ENCODE data around the gene PPA1.
A peak's percentile ranks its signal among the peaks of the same experiment; 100 is the strongest.
"Not testable (repeated sequence)": the region's sequence is repeated elsewhere in the genome, so short reads cannot be mapped to it uniquely, and the experiment has no call there.

The PPA1 gene

DNA sequence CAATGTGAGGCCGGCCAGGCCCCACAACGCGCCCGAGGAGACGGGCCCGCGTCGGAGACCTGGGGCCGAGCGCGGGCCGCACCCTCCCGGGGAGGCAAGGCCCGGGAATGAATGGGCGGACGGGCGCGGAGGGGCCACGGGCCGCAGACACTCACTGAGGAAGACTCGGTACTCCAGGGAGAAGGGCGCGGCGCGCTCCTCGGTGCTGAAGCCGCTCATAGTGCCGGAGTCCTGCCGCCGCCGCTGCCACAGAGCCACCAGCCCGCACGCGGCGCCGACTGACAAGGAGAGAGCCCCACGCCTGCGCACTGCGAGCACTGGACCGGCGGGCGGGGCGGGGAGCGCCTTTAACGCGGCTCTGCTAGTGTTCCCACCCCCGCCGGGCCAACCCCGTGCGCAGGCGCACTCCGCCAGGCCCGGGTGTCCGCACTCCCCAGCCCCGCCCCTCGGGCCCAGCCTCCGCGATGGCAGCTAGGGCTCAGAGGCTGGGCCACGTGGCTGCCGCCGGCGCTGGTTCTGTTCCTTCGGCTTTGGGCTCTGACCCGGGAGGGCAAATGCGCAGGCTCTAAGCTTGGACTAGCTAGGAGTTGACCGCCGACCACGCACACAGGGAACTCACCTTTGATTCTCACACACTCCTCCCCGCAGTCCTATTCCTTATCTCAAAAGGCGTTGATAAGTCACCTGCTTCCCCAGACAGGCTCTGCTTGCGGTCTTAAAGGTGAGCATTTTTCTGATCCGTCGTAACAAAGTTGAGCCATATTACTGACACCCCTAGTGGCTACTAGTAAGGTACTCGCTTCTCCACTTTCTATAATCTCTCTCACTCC lies at the start of gene PPA1:
TSS of gene PPA1 (minus strand) at position 321 of the 830 bp plus-strand sequence. CDS start at position 219, 102 bp downstream.
- peak; percentile 97 for DNase-seq (ENCODE audit: low spot score)

DNA sequence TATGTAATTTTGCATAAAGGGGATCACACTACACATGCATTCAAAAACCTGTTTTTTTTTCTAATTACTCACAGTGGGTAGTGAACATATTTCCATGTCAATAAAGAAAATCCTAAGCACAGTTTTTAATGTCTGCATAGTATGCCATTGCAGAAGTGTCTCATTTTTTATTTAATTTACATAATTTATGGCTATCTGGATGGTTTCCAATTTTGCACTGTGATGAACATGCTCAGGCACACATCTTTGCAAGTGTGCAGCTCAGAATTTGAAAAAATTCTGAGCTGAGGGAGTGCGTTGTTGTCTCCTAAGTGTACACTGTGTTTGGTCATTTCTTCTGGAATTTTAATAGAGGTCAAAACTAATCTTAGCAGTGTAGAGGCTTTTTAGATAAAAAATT lies 48.4 kb upstream of the PPA1 start:
- DNase-seq (ENCODE audit: low spot score) = no peak

DNA sequence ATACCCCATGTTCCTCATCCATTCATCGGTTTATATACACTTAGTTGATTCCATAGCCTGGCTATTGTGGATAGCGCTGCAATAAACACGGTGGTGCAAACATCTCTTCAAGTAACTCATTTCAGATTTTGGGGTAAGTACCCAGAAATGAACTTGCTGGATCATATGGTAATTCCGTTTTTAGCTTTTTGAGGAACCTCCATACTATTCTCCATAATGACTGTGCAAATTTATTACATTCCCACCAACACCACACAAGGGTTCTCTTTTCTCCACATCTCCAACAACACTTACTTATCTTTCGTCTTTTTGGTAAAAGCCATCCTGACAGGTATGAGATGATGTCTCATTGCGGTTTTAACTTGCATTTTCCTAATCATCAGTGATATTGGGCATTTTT lies 46.9 kb upstream of the PPA1 start:
- no peak for DNase-seq (ENCODE audit: low spot score)

DNA sequence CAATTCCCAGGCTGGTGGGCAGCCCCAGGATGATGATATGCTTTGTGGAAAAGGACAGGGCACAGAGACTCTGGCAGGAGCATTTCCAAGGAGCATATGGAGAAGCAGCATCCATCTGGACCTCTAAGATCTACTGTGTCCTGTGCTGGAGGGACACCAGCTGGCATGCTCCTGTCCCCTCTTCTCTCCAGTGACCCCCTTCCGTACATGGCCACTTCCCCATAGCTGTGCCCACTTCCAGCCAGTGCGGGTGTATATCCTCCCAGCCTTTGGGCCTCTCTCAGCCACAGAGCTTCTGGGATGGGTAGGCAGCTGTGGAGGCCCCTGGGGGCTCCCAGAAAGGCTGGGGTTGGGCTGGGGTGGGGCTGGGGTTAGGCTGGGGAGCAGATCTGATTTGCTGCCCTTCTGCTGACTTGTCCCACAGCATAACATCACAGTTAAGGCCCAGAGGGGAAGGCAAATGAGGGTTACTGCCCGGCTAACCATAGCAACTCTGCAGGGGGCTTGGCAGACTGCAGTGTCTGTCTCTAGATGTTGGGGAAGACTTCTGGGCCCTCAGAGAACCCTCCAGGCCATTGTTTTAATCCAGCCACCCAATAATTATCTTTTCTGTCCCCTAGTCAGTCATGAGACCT lies 44.3 kb upstream of the PPA1 start:
- DNase-seq (ENCODE audit: low spot score) = no peak

DNA sequence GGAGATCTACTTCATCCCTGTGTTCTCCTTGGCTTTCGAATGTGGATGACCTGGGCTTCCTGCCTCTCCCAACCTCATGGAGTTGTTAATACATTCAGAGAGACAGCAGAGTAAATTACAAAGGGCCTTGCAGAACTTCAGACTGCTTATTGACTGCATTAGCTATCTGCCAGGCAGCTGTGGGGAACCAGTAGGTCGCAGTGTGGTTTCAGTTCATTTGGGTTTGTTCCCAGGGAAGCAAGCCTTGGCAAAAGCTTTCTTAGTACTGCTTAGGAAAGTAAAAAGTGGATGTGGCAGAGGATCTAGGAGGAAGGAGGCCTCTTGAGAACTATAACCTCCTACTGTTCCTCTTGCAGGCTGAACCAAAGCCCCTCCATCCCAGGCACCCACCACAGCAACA lies 41.4 kb upstream of the PPA1 start:
- DNase-seq (ENCODE audit: low spot score) = no peak

DNA sequence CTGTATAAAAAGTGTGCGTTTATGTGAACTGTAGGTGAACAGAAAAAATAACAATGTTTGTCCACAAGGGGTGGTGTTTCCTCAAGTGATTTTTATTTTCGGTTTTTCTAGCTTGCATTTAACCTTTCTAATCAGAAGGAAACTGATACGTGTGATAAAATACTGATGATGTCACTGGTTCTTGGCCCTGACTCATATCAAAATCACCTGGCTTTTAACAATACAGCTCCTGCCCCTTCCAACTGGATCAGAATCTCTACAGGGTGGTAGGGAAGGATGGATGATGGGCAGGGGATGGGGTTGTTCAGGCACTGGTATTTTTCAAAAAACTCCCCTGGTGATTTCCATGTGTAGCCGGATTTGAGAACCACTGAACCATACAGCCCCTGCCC lies 39.7 kb upstream of the PPA1 start:
- peak; percentile 54 for DNase-seq (ENCODE audit: low spot score)

DNA sequence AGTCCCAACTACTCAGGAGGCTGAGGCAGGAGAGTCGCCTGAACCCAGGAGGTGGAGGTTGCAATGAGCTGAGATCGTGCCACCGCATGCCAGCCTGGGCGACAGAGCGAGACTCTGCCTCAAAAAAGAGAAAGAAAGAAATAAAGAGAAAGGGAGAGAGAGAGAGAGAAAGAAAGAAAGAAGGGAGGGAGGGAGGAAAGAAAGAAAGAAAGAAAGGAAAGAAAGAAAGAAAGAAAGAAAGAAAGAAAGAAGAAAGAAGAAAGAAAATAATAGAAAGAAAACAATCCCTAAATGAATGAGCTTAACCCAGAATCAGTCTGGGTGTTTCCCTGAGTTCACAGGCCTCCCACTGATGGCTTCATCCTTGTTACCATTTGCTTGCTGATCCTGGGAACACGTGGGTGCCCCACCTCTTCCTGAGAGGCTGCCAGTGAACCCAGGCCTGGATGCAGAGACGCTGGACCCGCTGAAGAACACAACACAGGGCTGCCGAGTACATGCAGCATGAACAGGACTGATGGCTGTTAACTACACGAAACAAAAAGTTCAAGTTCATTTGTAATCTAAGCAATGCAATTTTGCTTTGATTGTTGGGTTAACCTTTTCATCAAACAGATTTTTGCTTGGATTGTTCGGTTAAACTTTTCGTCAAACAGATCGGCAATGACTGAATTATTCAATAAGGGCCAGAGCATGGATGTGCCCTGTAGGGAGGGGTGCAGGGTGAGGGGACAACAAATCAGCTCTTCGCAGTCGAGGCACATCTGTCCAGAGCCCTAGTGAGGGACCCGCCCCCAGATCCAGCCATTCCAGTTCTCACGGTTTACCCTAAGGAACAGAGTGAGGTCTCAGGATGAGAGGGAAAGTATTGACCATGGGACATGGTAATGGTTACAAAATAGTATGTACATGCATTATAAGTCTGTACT lies 39.0 kb upstream of the PPA1 start:
- no peak for DNase-seq (ENCODE audit: low spot score)

DNA sequence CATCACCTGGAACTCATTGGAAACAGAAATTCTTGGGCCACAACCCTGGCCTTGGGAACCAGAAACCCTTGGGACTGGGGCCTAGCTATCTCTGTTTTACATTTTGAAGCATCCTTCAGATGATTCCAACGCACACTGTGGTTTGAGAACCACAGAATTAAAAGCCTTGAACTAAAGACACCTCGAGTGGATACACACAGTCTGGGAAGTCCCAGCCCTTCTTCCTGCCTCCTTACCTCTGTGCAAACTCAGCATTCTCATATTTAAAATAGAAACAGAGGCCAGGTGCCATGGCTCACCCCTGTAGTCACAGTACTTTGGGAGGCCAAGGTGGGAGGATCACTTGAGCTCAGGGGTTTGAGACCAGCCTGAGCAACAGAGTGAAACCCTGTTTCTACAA lies 37.7 kb upstream of the PPA1 start:
- DNase-seq (ENCODE audit: low spot score) = no peak

DNA sequence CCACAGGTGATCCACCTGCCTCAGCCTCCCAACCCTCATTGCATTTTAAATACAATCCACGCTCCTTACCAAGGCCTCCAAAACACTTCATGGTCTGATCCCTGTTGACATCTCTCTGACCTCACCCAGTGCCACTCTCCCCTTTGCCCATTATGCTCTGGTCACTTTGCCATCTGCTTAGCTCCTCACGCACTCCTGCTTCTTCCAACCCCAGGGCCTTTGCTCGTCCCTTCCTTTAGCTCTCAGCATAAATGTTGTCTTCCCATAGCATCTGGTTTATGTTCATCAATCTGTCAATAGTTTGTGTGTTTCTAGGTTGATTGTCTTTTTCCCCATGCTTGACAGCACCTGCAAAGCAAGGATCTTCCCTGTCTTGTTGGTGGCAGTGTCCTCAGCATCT lies 36.5 kb upstream of the PPA1 start:
- DNase-seq (ENCODE audit: low spot score) = no peak

DNA sequence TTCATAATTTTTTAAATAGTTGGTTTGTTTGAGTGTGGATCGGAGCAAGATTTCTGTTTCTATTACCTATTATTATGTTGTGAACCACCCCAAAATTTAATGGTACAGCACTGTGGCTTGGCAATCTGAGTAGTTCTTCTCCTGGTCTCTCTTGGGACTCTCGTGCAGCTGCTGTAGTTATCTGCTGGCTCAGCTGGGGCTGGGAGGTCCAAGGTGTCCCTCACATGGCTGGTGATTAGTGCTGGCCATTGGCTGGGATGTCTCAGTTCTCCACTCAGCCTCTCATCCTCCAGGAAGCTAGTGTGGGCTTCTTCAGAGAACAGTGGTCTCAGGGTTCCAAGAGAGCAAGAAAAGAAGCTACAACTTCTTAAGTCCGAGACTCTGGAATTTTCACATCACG lies 35.1 kb upstream of the PPA1 start:
- no peak for DNase-seq (ENCODE audit: low spot score)

DNA sequence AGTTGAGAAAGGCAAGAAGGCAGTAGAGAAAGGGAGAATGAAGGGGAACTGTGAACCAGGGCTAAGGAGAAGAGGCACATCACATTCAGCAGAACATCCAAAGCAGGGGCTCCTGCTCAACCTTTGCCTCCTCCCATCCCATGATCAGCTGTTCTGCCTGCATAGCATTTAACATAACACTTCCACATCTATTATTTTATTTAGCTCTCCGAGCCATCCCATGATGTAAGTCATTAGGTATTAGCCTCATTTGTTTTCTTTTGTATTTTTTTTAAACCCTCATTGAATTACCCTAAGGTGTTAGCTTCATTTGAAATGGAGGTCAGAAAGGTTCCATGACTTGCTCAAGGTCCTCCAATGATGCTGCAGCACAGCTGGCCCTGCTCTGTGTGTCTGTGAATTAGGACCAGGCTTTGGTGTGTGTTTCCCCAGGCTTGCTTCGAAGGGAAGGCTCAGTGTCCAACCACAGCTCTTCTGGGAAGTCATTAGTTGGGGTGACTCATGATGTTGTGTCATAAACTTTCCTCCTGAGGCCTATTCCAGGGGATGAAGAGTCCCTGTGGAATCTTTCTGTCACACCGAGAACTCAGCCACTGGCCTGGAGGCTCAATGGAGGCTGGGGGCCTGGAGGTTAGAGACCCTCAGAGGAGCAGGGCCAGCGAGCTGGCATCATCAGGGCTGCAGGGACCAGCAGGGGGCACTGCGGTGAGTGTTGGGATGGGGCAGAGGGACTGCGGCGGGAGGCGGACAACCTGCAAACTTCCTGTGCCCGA lies 34.1 kb upstream of the PPA1 start:
- DNase-seq (ENCODE audit: low spot score) = peak; percentile 87

DNA sequence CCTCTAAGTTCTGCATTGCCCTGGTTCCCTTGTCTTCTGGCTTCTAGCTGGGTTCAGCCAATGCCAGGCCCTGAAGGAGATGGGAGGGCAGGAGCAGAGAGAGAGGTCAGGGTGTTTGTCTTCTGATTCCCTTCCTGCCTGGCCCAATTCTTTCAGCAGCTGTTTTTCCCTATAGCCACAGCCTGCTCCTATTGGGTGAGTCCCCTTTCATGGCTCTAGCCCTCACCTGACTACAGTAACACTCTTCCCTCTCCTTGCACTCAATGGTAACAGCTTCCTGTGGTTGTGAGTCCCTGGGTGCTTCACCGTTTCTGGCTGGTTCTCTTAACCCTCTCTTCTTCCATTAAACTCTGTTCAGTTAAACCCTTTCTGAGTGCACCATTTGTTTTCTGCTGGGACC lies 33.5 kb upstream of the PPA1 start:
- no peak for DNase-seq (ENCODE audit: low spot score)

DNA sequence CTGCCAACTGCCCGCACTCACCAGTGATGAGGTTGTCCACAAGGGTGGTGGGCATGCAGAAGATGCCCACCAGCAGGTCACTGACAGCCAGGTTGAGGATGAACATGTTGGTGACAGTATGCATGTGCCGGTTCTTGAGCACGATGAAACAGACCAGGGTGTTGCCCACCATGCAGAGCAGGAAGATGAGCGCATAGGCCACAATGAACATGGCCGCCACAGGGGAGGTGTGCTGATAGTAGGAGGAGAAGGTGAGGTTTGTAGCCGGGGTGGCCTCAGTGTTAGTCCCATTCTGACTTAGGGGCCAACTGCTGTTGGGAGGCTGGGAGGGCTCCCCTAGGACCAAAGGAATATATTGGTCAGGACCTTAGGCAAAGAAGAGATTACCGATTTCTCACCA lies 32.8 kb upstream of the PPA1 start:
- DNase-seq (ENCODE audit: low spot score) = no peak

DNA sequence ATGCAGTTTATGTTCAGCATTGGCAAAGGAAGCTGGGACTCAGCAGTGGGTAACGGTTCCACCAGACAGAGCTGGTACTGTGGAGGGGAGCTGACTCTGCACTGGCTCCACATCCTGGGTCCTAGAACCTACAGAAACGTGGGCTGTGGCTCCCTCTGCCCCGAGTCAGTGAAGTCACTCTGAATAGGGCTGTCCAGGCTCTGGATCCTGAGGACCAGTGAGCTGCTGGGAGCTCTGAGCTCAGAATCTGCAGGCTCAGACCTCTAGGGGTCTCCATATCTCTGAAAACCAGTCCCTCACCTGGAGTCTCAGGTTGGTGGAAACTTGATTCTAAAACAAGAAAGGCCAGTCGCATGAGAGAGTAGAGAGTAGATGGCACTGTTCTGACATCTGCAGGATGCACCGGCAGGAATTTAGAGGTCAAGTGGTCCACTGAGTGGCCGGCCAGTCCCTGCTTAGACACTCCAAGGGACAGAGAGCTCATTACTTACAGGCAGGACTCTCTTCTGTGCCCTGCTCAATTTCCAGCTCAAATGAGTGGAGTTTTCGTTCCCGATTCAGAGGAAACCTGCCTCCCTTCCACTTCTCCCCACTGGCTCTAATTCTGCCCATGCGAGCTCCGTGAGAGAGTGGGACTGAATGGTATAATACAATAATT lies 31.9 kb upstream of the PPA1 start:
- DNase-seq (ENCODE audit: low spot score) = peak; percentile 3

DNA sequence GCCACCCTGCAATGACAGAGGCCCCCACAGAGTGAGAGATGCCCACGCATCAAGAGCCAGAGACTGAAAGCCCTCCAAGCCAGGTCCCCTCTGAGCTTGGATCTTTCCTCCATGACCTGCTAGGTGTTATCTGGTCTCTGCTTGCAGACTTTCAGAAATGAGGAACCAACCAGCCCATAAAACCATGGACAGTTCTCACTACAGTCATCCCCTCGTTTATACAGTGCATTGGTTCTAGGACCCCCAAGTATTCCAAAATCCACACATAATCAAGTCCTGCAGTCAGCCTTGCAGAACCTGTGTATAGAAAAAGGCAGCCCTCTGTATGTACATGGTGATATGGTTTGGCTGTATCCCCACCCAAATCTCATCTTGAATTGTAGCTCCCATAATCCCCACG lies 27.5 kb upstream of the PPA1 start:
- DNase-seq (ENCODE audit: low spot score) = no peak

DNA sequence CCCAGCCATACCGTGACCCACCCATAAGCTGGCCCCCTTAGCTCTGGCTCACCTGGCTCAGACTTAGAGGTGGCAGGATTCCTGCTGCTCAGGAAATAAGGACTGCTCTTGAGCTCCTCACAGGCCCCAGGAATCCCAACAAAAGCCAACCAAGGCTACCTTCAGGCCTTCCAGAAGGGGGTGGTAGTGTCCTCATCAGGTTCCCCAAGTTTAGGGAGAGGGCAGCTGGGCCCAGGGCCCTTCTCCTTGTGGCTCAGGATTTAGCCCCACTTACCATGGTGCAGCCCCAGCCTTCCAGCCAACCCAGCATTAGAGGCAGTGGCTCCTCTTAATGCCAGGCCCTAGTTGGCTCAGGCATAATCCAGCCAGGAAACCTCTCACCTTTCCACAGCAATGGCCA lies 27.0 kb upstream of the PPA1 start:
- no peak for DNase-seq (ENCODE audit: low spot score)

DNA sequence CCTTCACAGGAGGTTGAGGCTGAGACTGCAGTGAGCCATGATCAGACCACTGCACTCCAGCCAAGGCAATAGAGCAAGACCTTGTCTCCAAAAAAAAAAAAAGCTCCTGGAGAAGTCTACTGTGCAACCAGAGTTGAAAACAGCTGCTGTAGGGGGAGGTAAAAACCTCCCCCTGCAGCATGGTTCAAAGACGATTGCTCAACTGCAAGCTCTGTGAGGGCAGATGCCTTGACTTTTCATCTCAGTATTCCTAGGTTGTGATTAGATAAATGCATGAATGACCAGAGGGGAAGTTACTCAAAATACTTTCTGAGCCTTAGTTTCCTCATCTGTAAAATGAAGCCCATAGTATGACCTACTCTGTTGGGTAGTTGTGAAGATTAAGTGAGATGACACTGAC lies 25.0 kb upstream of the PPA1 start:
- no peak for DNase-seq (ENCODE audit: low spot score)

DNA sequence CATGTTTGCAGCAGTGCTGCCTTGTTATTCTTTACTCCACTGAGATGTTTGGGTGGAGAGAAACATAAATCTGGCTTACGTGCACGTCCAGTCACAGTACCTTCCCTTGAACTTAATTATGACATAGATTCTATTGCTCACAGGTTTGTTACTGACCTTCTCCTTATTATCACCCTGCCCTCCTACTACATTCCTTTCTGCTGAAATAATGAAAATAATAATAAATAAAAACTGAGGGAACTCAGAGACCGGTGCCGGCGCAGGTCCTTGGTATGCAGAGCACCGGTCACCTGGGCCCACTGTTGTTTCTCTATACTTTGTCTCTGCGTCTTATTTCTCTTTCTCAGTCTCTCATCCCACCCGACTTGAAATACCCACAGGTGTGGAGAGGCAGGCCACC lies 24.6 kb upstream of the PPA1 start:
- not testable (repeated sequence) for DNase-seq (ENCODE audit: low spot score)

DNA sequence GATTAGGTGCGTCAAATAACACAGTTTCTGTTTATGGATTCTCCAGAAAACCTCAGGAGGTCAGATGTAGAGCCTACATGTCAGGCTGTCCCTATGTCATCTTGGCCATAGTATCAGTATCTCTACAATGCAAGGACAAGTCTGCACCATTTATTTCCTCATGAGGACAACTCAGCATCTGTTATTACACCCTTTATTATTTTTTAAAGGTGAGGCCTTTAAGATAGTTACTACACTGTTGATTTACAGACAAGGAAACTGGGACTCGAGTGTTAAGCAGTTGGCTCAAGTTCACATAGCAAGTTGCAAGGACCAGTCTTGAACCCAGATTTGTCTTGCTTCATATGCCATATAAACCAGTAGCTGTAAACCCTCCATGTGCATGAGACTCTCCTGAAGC lies 23.2 kb upstream of the PPA1 start:
- DNase-seq (ENCODE audit: low spot score) = no peak

DNA sequence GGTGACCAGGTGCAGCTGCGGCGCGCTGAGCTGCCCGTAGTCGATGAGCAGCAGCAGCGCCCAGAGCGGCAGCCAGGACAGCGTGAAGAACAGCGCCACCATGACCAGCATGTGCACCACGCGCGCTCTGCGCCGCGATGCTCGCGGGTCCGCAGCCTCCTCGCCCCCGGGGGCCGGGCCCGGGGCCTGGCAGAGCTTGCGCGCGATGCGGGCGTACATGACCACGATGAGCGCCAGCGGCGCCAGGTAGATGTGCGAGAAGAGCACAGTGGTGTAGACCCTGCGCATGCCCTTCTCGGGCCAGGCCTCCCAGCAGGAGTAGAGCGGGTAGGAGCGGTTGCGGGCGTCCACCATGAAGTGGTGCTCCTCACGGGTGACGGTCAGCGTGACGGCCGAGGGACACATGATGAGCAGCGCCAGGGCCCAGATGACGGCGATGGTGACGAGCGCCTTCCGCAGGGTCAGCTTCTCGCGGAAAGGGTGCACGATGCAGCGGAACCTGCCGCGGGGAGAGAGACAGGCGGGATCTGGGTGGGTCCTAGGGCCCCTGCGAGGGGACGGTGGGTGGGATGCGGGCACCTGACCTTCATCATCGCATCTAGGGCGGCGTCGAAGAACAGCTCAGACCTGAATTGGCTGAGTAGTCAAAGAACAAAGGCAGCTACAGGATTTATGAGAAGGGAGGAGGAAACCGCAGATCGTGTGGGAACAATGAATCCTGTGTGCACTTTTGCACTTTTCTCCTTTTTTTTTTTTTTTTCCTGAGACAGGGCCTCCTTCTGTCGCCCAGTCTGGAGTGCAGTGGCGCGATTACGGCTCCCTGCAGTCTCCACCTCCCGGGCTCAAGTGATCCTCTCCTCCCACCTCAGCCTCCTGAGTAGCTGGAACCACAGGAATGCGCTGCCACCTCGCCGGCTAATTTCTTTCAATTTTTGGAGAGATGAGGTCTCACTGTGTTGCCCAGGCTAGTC lies 22.4 kb upstream of the PPA1 start:
- DNase-seq (ENCODE audit: low spot score) = no peak

All from RKO (cell line).